Epithelial cell of esophagus (primary cell): ENCODE results near the gene ACBD3.

Experiments used
- DNase-seq: peaks from one replicate; pipeline ENCODE4 v3.0.0; 2010; ENCODE audit warnings: low read depth
- H3K4me3 ChIP-seq: 2 replicates; pipeline ENCODE4 v1.5.1; 2011; ENCODE audit warnings: mild to moderate bottlenecking, low read length, control low read depth
- CTCF ChIP-seq: IDR thresholded peaks from 2 replicates; pipeline ENCODE4 v1.5.1; 2011; ENCODE audit warnings: low read depth, mild to moderate bottlenecking, low read length, control low read depth, inconsistent platforms; ENCODE audit not compliant: insufficient read depth; ENCODE audit errors: missing control alignments

Gene ACBD3

DNA sequence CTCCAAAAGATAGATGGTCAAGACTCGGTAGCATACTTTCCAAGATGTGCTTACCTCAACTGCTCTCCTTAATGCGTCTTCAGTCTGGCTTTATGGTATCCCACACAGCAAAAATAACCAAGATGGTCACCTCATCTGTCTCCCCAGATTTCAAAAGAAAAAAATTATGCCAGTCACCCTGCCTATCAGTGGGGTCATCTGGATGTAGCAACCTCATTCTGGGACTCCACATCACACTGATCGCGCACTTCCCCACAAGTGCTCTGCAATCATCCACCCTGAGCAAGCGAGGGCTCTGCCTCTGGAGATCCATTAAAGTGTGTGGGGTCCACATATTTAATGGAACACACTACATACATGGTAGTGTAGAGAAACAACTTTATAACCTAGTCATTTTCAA lies 42.5 kb downstream of the ACBD3 start:
- TF ChIP-seq CTCF: no peak
- DNase-seq: no peak
- no peak overlapping the region for H3K4me3 ChIP-seq

- TF ChIP-seq CTCF: no peak
- no peak for DNase-seq
- H3K4me3 ChIP-seq: no peak overlapping the region
These were observed 50.8 kb downstream of the ACBD3 start for GRCh38 chr1:226135709-226136108.

GRCh38 chr1:226135059-226135651 lies 51.4 kb downstream of the ACBD3 start:
- TF ChIP-seq CTCF: no peak
- peak; percentile 43 for DNase-seq
- H3K4me3 ChIP-seq: no peak overlapping the region

DNA sequence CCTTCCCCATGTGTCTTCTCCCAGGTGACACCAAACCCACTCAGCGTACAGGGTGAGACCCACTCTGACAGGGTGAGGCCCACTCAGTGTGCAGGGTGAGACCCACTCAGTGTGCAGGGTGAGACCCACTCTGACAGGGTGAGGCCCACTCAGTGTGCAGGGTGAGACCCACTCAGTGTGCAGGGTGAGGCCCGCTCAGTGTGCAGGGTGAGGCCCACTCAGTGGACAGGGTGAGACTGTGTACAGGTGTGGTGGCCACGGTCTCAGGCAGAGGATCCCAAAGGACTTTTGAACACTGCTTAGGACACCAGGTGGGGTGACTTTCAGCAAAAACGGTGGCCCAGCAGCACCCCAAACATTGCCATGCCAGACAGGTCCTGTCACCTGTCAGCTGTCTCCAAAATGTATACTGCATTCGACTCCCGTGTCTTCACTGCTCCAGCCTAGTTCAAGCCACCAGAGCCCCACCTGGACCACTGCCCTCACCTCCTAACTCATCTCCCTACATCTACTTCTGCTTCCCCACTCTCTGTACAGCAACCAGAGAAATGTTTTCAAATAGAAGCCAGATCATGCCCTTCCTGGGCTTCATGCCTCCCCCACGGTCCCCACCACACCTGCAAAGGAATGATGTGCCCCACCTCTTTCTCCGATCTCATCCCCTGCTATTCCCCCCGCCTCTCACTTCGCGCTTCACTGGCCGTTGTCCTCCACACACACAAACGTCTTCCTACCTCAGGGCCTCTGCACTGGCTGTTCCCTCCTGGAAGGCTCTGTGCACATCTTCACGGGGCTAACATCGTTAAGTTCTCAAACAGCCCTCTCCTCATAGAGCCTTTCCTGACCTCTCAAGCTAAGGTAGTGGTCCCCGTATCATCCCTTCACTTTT lies 52.1 kb downstream of the ACBD3 start:
- no peak for TF ChIP-seq CTCF
- no peak for DNase-seq
- no peak overlapping the region for H3K4me3 ChIP-seq

- peak overlapping the region; percentile 30 for H3K4me3 ChIP-seq
- DNase-seq: no peak
- TF ChIP-seq CTCF: no peak
These were observed 52.9 kb downstream of the ACBD3 start for GRCh38 chr1:226133504-226134123.

DNA sequence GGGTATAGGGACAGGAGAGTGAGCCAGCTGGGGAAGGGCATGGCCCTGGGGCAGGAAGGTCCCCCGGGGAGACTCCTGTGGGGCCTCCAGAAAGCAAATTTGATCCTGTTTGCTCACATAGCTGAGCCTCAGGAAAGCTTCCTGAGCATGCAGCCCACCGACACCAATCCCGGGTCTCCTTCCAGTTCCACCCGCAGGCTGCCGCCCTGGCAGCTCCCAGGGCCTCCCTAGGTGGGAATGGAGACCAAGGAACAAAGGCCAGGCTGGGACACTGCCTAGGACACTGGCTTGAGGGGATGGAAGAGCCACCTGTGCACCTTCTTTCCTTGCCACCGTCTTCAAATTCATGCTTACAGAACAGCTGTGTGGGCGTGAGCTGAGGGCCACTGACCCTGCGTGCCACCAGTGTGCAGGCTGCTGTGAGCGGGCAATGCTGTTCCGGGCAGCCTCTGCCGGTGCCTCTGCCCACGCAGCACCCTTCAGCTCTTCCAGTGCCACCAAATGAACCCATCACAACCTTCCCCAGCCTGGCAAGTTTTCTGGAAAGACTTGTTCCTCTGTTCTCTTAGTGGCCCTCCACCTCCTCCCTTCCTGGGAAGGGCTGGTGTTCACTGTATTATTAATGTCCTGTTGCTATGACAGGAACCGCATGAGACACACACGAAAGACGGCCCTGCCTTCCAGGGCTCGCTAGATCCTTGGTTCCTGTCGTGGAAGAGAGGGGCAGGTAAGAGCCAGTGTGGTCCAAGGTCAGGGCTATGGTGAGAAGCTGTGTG lies 53.6 kb downstream of the ACBD3 start:
- no peak for TF ChIP-seq CTCF
- H3K4me3 ChIP-seq: peak overlapping the region; percentile 30
- peak; percentile 80 for DNase-seq
